IMR-90 (cell line): ENCODE results near the gene FGG.

Experiments
- NFE2L2 ChIP-seq: fragments of 150-350 bp; IDR thresholded peaks from 2 replicates; pipeline ENCODE4 v1.6.1; 2016; ENCODE audit warnings: low read depth, mild to moderate bottlenecking, low read length
- RFX5 ChIP-seq: IDR thresholded peaks from 2 replicates; pipeline ENCODE4 v1.8.0; 2012; ENCODE audit warnings: low read depth, mild to moderate bottlenecking, low read length, moderate library complexity
- TF ChIP-seq, protein P1 (sequence below): conservative IDR thresholded peaks from 2 replicates; pipeline ENCODE4 v1.5.1; 2012; ENCODE audit warnings: mild to moderate bottlenecking, low read depth, low read length, improper control_type of control experiment

DNA sequence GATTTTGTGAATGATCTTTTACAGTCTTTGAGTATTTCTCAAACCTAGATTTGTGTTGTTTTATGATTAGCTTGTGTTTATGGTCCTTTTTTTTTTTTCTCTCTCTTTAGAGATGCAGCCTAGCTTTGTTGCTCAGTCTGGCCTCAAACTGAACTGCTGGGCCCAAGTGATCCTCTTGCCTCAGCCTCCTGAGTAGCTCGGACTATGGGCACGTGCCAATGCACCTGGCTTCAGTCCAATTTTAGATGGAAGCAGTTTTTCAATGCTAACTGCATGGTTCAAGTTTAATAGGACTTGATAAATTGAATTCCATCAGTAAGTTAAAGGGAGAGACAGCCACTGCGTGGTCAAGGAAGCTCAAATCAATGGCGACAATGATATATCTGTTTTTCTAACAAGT is 3.8 kb upstream of the FGG start:
- TF ChIP-seq NFE2L2, result no peak
- TF ChIP-seq, protein P1, sequence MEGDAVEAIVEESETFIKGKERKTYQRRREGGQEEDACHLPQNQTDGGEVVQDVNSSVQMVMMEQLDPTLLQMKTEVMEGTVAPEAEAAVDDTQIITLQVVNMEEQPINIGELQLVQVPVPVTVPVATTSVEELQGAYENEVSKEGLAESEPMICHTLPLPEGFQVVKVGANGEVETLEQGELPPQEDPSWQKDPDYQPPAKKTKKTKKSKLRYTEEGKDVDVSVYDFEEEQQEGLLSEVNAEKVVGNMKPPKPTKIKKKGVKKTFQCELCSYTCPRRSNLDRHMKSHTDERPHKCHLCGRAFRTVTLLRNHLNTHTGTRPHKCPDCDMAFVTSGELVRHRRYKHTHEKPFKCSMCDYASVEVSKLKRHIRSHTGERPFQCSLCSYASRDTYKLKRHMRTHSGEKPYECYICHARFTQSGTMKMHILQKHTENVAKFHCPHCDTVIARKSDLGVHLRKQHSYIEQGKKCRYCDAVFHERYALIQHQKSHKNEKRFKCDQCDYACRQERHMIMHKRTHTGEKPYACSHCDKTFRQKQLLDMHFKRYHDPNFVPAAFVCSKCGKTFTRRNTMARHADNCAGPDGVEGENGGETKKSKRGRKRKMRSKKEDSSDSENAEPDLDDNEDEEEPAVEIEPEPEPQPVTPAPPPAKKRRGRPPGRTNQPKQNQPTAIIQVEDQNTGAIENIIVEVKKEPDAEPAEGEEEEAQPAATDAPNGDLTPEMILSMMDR, result no peak
- TF ChIP-seq RFX5, result no peak
